GM19025 (cell line): ENCODE data around the gene RAD54L.
"Not testable (repeated sequence)": the region's sequence is repeated elsewhere in the genome, so short reads cannot be mapped to it uniquely, and the experiment has no call there.

Experiments
- ATAC-seq: cut with Tn5 transposase; IDR thresholded peaks from one replicate; pipeline ENCODE4 v1.9.1; 2021; ENCODE audit warnings: mild to moderate bottlenecking, low read depth, moderate library complexity; ENCODE audit not compliant: unreplicated experiment

Gene RAD54L

DNA sequence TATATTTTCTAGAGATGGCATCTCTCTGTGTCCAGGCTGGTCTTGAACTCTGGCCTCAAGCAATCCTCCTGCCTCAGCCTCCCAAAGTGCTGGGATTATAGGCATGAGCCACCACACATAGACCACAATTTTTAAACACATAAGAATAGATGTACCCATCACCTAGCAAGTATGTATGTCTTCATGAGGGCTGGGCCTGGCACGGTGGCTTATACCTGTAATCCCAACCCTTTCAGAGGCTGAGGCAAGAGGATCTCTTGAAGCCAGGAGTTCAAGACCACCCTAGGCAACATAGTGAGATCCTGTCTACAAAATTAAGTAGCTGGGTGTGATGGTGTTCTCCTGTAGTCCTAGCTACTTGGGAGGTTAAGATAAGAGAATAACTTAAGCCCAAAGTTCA, 69.8 kb downstream of the RAD54L start:
- no peak for ATAC-seq

DNA sequence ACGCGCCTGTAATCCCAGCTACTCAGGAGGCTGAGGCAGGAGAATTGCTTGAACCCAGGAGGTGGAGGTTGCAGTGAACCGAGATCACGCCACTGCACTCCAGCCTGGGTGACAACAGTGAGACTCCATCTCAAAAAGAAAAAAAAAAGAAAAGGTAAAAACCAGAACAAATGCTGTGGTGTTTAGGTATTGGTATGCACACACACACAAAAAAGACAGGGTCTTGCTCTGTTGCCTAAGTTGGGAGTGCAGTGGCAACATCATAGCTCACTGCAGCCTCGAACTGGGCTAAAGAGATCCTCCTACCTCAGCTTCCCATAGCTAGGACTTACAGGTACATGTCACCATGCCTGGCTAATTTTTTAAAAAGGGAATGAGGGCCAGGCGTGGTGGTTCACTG, 71.7 kb downstream of the RAD54L start:
- not testable (repeated sequence) for ATAC-seq

DNA sequence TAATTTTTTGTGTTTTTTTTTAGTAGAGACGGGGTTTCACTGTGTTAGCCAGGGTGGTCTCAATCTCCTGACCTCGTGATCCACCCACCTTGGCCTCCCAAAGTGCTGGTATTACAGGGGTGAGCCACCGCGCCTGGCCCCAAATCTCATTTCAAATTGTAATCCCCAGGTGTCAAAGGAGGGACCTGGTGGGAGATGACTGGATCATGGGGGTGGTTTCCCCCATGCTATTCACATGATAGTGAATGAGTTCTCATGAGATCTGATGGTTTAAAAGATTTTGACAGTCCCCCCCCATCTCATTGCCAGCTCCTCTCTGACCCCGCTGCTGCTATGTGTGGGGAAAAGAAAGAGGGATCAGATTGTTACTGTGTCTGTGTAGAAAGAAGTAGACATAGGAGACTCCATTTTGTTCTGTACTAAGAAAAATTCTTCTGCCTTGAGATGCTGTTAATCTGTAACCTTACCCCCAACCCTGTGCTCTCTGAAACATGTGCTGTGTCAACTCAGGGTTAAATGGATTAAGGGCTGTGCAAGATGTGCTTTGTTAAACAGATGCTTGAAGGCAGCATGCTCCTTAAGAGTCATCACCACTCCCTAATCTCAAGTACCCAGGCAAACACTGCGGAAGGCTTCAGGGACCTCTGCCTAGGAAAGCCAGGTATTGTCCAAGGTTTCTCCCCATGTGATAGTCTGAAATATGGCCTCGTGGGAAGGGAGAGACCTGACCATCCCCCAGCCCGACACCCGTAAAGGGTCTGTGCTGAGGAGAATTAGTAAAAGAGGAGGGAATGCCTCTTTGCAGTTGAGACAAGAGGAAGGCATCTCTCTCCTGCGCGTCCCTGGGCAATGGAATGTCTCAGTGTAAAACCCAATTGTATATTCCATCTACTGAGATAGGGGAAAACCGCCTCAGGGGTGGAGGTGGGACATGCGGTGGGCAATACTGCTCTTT, 72.7 kb downstream of the RAD54L start:
- not testable (repeated sequence) for ATAC-seq

DNA sequence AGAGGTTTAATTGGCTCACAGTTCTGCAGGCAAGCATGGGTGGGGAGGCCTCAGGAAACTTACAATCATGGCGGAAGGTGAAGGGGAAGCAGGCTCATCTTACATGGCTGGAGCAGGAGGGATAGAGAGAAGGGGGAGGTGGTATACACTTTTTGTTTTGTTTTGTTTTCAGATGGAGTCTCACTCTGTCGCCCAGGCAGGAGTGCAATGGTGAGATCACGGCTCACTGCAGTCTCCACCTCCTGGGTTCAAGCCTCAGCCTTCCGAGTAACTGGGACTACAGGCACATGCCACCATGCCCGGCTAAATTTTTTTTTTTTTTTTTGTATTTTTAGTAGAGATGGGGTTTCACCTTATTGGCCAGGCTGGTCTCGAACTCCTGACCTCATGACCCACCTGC, 74.6 kb downstream of the RAD54L start:
- ATAC-seq: not testable (repeated sequence)

DNA sequence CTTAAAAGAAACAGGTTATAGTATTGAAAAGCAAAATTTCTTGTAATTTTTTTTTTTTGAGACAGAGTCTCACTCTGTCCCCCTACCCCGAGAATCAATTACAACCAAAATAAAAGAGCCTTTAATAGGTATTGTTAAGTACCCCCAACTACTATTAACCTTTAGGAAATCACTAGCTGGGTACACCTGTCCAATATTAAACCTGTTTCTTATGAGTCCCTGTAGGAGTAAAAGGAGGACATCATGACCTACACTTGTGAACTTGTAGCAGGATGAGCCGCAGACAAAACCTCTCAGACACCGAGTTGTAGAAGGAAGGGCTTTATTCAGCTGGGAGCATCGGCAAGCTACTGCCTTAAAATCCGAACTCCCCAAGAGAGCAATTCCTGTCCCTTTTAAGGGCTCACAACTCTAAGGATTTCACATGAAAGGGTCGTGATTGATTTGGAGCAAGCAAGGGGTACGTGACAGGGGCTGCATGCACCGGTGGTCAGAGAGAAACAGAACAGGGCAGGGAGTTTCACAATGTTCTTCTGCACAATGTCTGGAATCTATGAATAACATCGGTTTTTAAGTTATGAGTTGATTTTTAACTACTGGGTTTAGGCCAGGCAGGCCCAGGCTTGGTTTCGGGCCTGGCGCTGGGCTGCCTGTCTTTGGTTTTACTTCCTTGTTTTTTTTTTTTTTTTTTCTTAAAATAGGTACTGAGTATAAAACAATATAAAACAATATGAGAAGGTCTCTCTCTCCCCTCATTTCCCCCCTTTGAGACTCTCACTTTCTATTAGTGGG, 77.9 kb downstream of the RAD54L start:
- not testable (repeated sequence) for ATAC-seq
